HG03575 (cell line): ENCODE results near the gene PRELID2.
"Not testable (repeated sequence)": the region's sequence is repeated elsewhere in the genome, so short reads cannot be mapped to it uniquely, and the experiment has no call there.

Source experiments
- ATAC-seq: cut with Tn5 transposase; IDR thresholded peaks from one replicate; pipeline ENCODE4 v1.9.1; 2021; ENCODE audit not compliant: unreplicated experiment, insufficient number of reproducible peaks, low FRiP score; ENCODE audit errors: extremely low read depth

The PRELID2 gene

GRCh38 chr5:145803112-145804004 is 31.8 kb downstream of the PRELID2 start:
- no peak for ATAC-seq

- ATAC-seq: no peak
Observed at GRCh38 chr5:145801195-145801594, 33.9 kb downstream of the PRELID2 start.

- no peak for ATAC-seq
Observed at GRCh38 chr5:145800181-145800580, 35.0 kb downstream of the PRELID2 start.

- not testable (repeated sequence) for ATAC-seq
Observed at GRCh38 chr5:145798503-145798902, 36.6 kb downstream of the PRELID2 start.

- no peak for ATAC-seq
Observed at GRCh38 chr5:145797336-145797735, 37.8 kb downstream of the PRELID2 start.

GRCh38 chr5:145796318-145796717 is 38.8 kb downstream of the PRELID2 start:
- ATAC-seq: no peak

- no peak for ATAC-seq
Observed at GRCh38 chr5:145793574-145793973, 41.6 kb downstream of the PRELID2 start.

- ATAC-seq: no peak
Observed at GRCh38 chr5:145792840-145793239, 42.3 kb downstream of the PRELID2 start.

- ATAC-seq: no peak
Observed at GRCh38 chr5:145791866-145792265, 43.3 kb downstream of the PRELID2 start.

- ATAC-seq: no peak
Observed at GRCh38 chr5:145787996-145788395, 47.1 kb downstream of the PRELID2 start.

GRCh38 chr5:145787507-145787906 is 47.6 kb downstream of the PRELID2 start:
- no peak for ATAC-seq

- ATAC-seq: no peak
Observed at GRCh38 chr5:145787001-145787400, 48.1 kb downstream of the PRELID2 start.

- no peak for ATAC-seq
Observed at GRCh38 chr5:145780982-145781381, 54.2 kb downstream of the PRELID2 start.

- ATAC-seq: no peak
Observed at GRCh38 chr5:145778144-145778900, 56.8 kb downstream of the PRELID2 start.

GRCh38 chr5:145777445-145778063 is 57.6 kb downstream of the PRELID2 start:
- ATAC-seq: no peak

GRCh38 chr5:145776886-145777285 is 58.3 kb downstream of the PRELID2 start:
- no peak for ATAC-seq

GRCh38 chr5:145775893-145776444 is 59.2 kb downstream of the PRELID2 start:
- ATAC-seq: no peak

- no peak for ATAC-seq
Observed at GRCh38 chr5:145775411-145775810, 59.7 kb downstream of the PRELID2 start.

GRCh38 chr5:145774442-145774841 is 60.7 kb downstream of the PRELID2 start:
- ATAC-seq: no peak
